Nucleus accumbens (tissue), 56 donors: ENCODE measurements around the gene LYAR.

Experiments
- DNase-seq, 56 donors: peaks; one replicate each; lab custom pipeline; 2025; lab: John Stamatoyannopoulos, UW

Gene LYAR

DNA sequence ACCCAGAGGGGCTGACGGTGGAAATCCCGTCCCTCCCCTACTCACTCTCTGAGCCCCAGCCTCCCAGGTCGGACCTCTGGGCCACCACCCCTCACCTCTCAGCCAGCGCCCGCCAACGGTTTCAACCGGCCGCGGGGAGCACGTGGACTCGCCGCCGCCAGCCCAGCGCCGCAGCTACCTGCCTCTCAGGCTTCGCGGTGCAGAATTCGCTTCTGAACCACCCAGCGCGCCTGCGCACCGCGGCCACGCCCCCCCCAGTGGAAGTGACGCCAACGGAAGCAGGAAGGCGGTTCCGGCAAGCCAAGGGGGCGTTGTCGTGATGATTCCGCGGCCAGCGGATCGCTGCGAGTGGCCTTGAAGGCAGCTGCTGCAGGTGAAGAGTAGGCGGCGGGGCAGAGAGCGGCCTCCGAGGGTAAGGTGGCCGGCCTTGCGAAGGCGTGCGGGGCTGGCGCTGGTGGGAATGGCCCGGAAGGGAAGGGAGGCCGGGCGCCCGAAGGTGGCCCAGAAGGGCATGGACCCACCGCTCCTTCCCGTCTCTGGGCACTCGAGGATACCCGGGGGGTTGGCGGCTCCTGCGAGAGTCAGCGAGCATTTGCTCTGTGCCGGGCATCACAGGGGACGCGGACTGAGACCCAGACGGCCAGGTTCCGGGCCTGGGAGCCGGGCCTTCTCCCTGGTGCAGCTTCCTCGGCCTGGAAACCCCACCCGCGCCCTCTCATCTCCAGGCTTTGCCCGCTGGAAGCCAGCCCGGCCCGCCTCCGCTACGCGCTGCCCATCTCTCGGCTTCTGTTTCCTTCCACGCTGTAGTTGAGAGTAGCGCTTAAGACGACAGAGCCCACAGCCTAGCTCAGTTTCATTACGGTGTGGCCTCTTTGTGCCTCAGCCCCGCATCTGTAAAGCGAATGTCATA is at the start of gene LYAR, which contains the start of gene ZBTB49:
Gene LYAR, minus strand, starts transcription at position 214 of the 910 bp plus-strand sequence. CDS start 6,412 bp downstream, outside the sequence.
Gene ZBTB49, plus strand, starts transcription at position 311 of the 910 bp plus-strand sequence. CDS start 9,695 bp downstream, outside the sequence.
- DNase-seq, result peak; percentile 27 to 95 (median 88)

- DNase-seq, result no peak
Measured at GRCh38 chr4:4339504-4340085, 49.6 kb upstream of the LYAR start.

GRCh38 chr4:4338210-4339001 is 48.5 kb upstream of the LYAR start:
- no peak for DNase-seq

DNA sequence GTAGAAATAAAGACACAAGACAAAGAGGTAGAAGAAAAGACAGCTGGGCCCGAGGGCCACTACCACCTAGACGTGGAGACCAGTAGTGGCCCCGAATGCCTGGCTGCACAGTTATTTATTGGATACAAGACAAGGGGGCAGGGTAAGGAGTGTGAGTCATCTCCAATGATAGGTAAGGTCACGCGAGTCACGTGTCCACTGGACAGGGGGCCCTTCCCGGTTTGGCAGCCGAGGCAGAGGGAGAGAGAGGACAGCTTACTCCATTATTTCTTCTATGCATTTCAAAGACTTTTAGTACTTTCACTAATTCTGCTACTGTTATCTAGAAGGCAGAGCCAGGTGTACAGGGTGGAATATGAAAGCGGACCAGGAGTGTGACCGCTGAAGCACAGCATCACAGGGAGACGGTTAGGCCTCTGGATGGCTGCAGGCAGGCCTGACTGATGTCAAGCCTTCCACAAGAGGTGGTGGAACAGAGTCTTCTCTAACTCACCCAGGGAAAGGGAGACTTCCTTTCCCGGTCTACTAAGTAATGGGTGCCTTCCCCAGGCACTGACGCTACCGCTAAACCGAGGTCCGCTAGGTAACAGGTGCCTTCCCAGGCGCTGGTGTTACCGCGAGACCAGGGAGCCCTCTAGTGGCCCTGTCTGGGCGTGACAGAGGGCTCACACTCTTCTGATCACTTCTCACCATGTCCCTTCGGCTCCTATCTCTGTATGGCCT is 45.0 kb upstream of the LYAR start:
- DNase-seq, result peak in 38 of 56 donors; percentile 3 to 71 (median 18)

DNA sequence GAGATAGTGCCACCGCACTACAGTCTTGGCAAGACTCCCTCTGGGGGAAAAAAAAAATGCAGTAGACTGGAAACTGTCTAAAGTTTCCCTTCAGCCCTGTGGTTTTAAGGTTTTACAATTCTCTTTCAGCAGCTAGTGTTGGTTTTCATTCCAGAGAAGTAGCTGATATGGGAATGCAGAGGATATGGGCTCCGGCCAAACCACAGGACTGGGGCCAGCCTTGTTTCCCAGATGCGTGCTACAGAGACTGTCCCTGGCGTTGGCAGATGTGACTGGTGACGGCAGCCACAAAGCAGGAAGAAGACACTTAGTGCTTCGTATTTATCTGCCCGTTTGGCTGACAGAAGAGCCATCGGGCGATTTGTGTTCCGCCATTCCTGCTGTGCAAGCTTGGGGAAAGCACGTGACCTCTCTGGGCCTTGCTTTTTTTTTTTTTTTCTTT is 43.3 kb upstream of the LYAR start:
- DNase-seq, result peak in 2 of 56 donors; percentile 9 to 11

GRCh38 chr4:4332529-4332928 is 42.6 kb upstream of the LYAR start:
- DNase-seq, result no peak

GRCh38 chr4:4330794-4331193 is 40.8 kb upstream of the LYAR start:
- DNase-seq, result no peak

DNA sequence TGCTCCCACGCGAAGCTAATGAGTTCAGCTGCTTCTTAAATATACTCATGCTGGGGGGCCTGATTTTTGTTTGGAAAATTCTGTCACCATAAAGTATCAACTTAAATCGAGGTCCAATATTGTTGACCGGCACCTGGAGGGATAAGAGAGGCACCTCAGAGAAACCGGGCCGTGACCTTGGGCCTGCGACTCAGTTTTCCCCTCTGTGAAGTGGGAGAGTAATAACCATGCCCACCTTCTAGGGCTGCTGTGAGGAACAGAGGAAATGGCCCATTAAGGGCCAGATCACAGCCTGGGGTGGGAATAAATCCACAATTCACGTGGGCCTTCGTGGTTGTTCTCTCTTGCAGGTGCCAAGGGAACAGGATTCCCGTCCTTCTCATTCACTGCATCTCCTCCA is 39.5 kb upstream of the LYAR start:
- no peak for DNase-seq

DNA sequence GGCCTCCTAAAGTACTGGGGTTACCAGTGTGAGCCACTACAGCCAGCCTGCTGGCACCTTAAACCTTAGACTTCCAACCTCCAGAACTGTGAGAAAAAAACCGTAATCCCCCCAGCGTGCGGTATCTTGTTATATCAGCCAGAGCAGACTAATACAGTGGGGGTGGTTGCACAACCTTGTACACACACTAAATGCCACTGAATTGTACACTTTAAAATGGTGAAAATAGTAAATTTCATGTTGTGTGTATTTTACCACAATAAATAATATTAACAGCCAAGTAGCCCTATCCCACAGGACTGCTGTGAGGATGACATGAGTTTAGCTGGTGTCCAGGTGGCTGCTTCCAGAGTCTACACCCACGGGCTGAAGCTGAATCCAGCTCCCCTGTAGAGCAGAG is 38.9 kb upstream of the LYAR start:
- no peak for DNase-seq

DNA sequence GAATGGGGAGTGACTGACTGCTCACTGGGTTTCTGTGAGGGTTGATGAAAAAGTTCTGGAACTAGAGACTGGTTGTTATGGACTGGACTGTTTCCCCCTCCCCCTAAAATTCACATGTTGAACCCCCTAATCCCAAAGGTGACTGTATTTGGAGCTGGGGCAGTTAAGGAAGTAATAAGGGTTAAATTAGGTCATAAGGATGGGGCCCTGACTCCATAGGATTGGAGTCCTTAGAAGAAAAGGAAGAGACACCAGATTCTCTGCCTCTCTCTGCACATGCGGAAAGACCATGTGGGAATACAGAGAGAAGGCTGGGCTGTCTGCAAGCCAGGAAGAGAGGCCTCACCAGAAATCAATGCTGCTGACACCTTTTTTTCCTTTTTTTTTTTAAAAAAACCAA is 38.3 kb upstream of the LYAR start:
- no peak for DNase-seq

- DNase-seq, result peak in 1 of 56 donors; percentile 12
Measured at GRCh38 chr4:4327652-4328121, 37.7 kb upstream of the LYAR start.

DNA sequence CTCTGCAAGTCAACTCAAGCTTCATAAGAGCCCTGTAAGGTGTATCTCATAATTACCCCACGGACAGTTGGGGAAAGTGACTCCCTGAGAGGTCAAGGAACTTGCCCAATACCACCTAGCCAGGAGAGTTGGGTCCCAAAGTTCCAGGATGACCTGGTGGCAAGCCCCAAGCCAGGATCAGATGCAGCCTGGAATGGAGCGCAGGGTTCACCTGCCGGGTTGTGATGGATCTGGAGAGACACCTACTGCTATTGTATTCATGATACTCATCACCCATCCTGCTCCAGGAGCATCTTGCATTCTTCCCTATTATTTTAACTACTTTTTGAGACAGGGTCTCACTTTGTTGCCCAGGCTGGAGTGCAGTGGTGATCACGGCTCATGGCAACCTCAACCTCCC is 36.2 kb upstream of the LYAR start:
- no peak for DNase-seq

DNA sequence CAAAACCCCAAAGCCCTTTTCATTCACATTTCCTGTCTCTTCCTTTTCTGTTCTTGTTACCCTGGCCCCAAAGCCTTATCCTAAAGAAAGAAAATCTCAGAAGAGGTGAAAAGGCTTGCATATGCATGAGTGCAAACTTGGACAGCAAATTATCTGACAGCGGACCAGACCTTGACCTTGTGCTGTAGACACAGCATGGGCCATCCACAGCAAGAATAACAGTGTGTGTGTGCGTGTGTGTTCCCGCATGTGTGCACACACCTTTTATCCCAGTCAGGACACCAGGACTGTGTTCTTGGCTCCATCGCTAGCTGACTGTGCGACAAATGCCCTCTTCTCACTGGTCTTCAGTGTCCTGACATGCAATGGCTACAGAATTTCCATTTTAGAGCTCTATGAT is 35.4 kb upstream of the LYAR start:
- no peak for DNase-seq

DNA sequence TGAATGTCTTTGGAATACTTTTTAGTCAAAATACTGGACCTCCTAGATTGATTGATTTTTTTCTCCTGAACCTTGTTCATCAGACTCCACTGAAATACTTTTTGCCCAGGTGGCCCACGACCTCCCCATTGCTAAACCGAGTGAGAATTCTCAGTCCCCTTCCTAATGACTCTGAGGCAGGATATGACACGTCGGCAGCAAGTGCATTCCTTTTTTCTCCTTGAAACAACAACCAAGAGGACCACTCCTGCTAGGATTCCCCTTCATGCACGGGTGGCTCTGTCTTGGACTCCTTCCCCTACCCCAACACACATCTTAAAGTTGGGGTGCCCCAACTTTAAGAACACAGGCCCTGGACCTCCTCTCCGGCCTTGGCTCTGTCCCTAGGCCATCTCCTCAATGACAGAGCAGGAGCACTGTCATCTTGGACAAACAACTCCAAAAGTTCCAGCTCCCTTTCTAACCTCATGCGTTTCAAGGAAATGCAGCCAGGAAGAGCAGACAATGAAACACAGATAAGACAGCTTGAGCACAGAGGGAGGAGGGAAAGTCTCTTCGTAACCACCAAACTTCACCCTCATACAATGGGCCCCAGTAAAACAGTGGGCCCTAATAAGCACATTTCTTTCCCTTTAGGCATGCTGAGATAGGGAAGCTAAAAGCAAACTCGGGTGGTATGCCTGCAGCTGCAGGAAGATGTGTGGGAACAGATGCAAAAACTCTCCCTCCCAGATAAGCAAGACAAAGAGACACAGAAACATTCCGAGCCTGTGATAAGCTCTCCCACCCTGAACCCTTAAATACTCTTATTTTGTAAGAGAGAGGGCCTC is 34.0 kb upstream of the LYAR start:
- no peak for DNase-seq

DNA sequence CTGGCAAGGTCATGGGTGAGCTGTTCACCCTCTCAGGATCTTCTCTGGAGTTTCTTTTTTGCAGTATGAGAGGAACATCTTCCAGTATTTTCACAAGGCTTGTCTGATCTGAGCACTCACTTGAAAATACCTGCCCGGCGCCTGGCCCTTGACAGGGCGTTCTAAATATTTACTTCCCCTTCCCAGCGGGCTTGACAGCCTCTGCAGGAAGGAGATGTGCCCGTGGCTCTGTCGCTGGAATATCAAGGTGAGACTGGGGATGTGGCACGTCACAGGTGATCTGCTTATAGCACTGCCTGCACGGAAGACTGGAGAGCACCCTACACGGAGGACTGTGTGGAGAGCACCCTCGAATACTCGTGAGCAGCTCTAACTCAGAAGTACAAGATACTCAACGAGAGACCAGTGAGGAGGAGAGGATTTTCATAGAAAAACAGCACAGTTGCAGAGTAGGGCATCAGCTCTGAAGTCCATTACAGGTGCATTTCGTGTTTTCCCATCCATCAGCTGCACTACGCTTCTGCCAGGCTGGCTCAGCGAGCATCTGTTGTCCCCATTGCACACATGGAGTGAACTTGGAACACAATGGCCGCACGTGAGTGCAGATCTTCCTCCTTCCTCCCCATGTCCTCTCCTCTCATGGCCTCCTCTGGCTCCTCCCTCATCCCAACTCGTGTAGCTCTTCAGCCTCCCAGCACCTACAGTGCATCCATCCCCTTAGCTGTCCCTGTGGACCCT is 32.2 kb upstream of the LYAR start:
- no peak for DNase-seq

DNA sequence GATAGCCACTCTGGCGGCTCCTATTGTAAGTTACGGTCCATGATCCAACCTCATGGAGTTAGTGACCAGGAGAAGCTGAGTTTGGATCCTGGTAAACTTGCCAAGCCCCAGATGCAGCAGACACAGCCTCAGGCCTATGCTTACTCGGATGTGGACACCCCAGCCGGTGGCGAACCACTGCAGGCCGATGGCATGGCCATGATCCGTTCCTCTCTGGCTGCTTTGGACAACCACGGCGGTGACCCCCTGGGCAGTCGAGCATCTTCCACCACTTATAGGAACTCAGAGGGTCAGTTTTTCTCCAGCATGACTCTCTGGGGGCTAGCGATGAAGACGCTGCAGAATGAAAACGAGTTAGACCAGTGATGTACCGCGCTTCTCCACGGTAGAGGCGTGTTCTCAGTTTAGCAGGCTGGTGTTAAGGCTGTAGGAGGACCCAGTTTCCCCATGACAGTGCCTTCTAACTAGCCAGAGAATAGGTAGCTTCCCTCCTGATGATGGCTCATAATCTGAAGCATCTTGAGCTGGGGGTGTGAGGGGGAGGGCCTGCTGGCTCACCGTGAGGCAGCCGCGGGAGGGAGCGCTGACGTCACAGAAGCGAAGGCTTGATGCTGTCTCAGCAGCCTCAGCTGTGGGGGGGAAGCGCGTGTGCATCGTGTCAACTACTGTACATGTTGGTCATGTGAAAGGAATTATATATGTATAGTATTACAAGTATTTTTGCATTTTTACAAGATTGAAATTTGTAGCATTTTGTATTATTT is 31.2 kb upstream of the LYAR start:
- DNase-seq, result peak in 37 of 56 donors; percentile 5 to 82 (median 41)

DNA sequence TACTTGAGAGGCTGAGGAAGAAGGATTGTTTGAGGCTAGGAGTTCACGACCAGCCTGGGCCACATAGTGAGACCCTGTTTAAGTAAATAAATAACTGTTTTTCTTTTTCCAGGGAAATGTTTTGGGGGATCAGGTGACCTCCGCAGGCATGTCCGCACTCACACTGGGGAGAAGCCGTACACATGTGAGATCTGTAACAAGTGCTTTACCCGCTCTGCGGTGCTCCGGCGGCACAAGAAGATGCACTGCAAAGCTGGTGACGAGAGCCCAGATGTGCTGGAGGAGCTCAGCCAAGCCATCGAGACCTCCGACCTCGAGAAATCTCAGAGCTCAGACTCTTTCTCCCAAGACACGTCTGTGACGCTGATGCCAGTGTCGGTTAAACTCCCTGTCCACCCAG is 30.6 kb upstream of the LYAR start:
- no peak for DNase-seq
